Colonic mucosa (tissue), 4 donors: Measurements from ENCODE around the gene SEC24B. TPM values are rescaled to one million over a fixed set of nuclear protein-coding genes. Genes with fewer than 3 reads are reported as not detected.

ENCODE experiments used
- DNase-seq: peaks from one replicate; pipeline ENCODE4 v3.0.0-alpha.2; 2020
- H3K27ac ChIP-seq: fragments of 200-600 bp; one replicate; pipeline ENCODE4 v1.8.0; 2021
- H3K27me3 ChIP-seq: fragments of 200-600 bp; one replicate; pipeline ENCODE4 v1.8.0; 2021
- H3K36me3 ChIP-seq: fragments of 200-600 bp; one replicate; pipeline ENCODE4 v1.8.0; 2021
- H3K4me1 ChIP-seq: fragments of 200-600 bp; one replicate; pipeline ENCODE4 v1.8.0; 2021; ENCODE audit warnings: mild to moderate bottlenecking
- H3K4me3 ChIP-seq: fragments of 200-600 bp; one replicate; pipeline ENCODE4 v1.8.0; 2021
- H3K9ac ChIP-seq, 2 donors: one replicate each; pipeline ENCODE4 v1.7.0; 2013; ENCODE audit warnings: control low read depth in 2 of 2, low read depth in 2 of 2, low read length in 2 of 2
- H3K9me3 ChIP-seq: fragments of 200-600 bp; one replicate; pipeline ENCODE4 v1.8.0; 2021
- intact Hi-C: fragments of 100-400 bp; cut with DNase I; formaldehyde crosslinking; loops from one replicate; pipeline ENCODE4 v1.14.1; 2022
- total RNA-seq, 2 donors: library from RNA; stranded (reverse); fragmentation: NEBNext Ultra II Directional in 1 of 2; extraction: Animal tissue kit (Norgen Biotek cat#: 25700) in 1 of 2; gene quantifications; one replicate each; pipeline ENCODE4 v1.2.1, GENCODE V29; 2021
- TF ChIP-seq, protein P1 (sequence below): fragments of 200-600 bp; IDR thresholded peaks from one replicate; pipeline ENCODE4 v1.8.0; 2022; ENCODE audit warnings: antibody characterized with exemption, mild to moderate bottlenecking
- donor health status: healthy.
- donor health status: DM: no; HTN: no; CAD: no.
- donor health status: DM: no; HTN: no; CAD: no.

Gene SEC24B
- total RNA-seq, 2 donors from 2014 or later = 26.5 to 39.5 TPM

DNA sequence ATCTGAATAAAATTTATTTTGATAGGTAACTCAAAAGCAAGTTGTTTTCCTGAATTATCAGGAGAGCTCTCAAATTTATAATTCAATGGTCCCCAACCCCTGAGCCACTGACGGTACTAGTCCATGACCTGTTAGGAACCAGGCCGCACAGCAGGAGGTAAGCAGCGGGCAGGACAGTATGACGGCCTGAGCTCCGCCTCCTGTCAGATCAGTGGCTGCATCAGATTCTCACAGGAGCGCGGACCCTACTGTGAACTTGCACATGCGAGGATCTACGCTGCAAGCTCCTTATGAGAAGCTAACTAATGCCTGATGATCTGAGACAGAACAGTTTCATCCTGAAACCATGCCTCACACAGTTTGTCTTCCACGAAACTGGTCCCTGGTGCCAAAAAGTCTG is 37.9 kb upstream of the SEC24B start:
- Histone ChIP-seq H3K27ac (no peak overlapping the region), H3K4me3 (no peak overlapping the region), H3K36me3 (no peaks in the 10 kb centered on the region), H3K9ac (no peak overlapping the region), H3K9me3 (no peaks in the 10 kb centered on the region), H3K4me1 (no peaks in the 10 kb centered on the region), H3K27me3 (no peaks in the 10 kb centered on the region)
- DNase-seq = no peak
- TF ChIP-seq, protein P1, sequence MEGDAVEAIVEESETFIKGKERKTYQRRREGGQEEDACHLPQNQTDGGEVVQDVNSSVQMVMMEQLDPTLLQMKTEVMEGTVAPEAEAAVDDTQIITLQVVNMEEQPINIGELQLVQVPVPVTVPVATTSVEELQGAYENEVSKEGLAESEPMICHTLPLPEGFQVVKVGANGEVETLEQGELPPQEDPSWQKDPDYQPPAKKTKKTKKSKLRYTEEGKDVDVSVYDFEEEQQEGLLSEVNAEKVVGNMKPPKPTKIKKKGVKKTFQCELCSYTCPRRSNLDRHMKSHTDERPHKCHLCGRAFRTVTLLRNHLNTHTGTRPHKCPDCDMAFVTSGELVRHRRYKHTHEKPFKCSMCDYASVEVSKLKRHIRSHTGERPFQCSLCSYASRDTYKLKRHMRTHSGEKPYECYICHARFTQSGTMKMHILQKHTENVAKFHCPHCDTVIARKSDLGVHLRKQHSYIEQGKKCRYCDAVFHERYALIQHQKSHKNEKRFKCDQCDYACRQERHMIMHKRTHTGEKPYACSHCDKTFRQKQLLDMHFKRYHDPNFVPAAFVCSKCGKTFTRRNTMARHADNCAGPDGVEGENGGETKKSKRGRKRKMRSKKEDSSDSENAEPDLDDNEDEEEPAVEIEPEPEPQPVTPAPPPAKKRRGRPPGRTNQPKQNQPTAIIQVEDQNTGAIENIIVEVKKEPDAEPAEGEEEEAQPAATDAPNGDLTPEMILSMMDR = no peak
- intact Hi-C loops = no loop called here

GRCh38 chr4:109398928-109399327 is 34.7 kb upstream of the SEC24B start:
- Histone ChIP-seq H3K9me3 (no peaks in the 10 kb centered on the region), H3K9ac (no peak overlapping the region), H3K27me3 (no peaks in the 10 kb centered on the region), H3K4me3 (no peak overlapping the region), H3K36me3 (no peaks in the 10 kb centered on the region), H3K4me1 (no peaks in the 10 kb centered on the region), H3K27ac (no peak overlapping the region)
- intact Hi-C loops = no loop called here
- TF ChIP-seq, protein P1 = no peak
- DNase-seq = no peak

- Histone ChIP-seq H3K4me3 (no peak overlapping the region), H3K9ac (no peak overlapping the region), H3K36me3 (no peaks in the 10 kb centered on the region), H3K27me3 (no peaks in the 10 kb centered on the region), H3K9me3 (no peaks in the 10 kb centered on the region), H3K4me1 (no peaks in the 10 kb centered on the region), H3K27ac (no peak overlapping the region)
- intact Hi-C loops = loop anchor here (5.0 to 10.0 kb wide), 2 partner anchors 574 to 722 kb away; no protein-coding TSS in a partner anchor
- TF ChIP-seq, protein P1 = peak; percentile 38
- DNase-seq = peak; percentile 27
Measured at GRCh38 chr4:109406337-109406931, 27.2 kb upstream of the SEC24B start.

- H3K4me3 ChIP-seq = no peak overlapping the region
- no peaks in the 10 kb centered on the region for H3K36me3 ChIP-seq
- TF ChIP-seq, protein P1 = no peak
- no peak overlapping the region for H3K27ac ChIP-seq
- H3K9me3 ChIP-seq = no peaks in the 10 kb centered on the region
- no peaks in the 10 kb centered on the region for H3K4me1 ChIP-seq
- intact Hi-C loops = loop anchor here (5.0 to 10.0 kb wide), 2 partner anchors 575 to 722 kb away; no protein-coding TSS in a partner anchor
- H3K9ac ChIP-seq = no peak overlapping the region
- no peak for DNase-seq
- no peaks in the 10 kb centered on the region for H3K27me3 ChIP-seq
Measured at GRCh38 chr4:109407027-109407737, 26.4 kb upstream of the SEC24B start.

DNA sequence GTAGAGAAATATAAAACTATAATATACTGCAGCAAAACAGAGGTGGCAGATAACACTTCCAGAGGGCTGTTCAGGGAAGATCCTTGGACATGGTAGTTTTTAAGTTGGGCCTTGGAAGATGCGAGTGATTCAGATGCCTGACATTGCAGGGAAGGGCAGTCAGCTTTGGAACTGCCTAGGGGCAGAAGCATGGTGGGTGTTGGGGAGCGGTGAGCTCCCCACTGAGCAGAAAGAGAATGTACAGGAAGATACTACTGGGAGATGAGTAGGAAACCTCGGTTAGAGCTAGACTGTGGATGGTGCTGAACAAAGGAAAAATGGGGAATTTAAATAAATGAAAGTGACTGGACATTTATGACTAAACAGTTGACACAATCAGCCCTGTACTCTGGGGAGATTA is 24.9 kb upstream of the SEC24B start:
- Histone ChIP-seq H3K9me3 (no peaks in the 10 kb centered on the region), H3K27ac (no peak overlapping the region), H3K27me3 (no peaks in the 10 kb centered on the region), H3K36me3 (no peaks in the 10 kb centered on the region), H3K4me3 (no peak overlapping the region), H3K4me1 (no peaks in the 10 kb centered on the region), H3K9ac (no peak overlapping the region)
- intact Hi-C loops = loop anchor here (5.0 to 10.0 kb wide), 2 partner anchors 576 to 724 kb away; no protein-coding TSS in a partner anchor
- TF ChIP-seq, protein P1 = no peak
- no peak for DNase-seq
